ENCODE data around the gene AREL1. TPM values are rescaled to one million over a fixed set of nuclear protein-coding genes. Genes with fewer than 3 reads are reported as not detected.

The AREL1 gene
- total RNA-seq, 1 experiment from 2014 or later: 45.9 TPM

DNA sequence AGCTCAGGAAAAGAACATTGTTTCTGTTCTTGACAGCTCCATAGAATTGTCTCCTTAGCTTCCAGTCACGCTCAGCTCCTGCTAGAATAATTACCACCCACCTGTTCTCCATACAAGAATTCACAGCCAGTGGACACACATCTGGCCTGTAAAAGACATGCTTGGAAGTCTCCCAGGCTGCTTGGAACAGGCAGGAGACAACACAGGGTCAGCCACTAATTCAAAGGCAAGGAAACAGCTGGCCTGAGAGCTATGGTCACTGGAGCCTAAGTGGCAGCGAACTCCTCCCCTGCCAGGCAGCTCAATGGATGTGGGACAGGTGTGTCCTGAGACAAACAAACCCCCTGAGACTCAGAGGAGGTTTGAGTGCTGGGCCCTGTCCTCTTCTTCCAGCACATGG, 77.9 kb downstream of the AREL1 start:
- DNase-seq (ENCODE audit: low read depth, low spot score) (no peak), ATAC-seq (no peak)
- H3K27ac ChIP-seq (ENCODE audit: low read depth, low read length): no peak overlapping the region
- ChIA-PET CTCF (no interaction called here), RAD21 (ENCODE audit: low non-redundant PET in 1 of 2, low total read pairs in 2 of 2, uncharacterized antibody in 2 of 2, unreplicated experiment in 2 of 2) (interaction anchor here in 1 of 2 experiments (0.7 kb wide), 1 partner anchor 7 kb away, joined by 3 read pairs; no protein-coding TSS in a partner anchor), POLR2A (no interaction called here)
- H3K4me1 ChIP-seq (ENCODE audit: control insufficient read depth in 1 of 2, insufficient read depth in 2 of 2, low read length in 2 of 2): no peaks in the 10 kb centered on the region
- no peaks in the 10 kb centered on the region for H3K36me3 ChIP-seq (ENCODE audit: control insufficient read depth in 1 of 2, insufficient read depth in 2 of 2, low read length in 2 of 2)
- no peaks in the 10 kb centered on the region for H4K20me1 ChIP-seq (ENCODE audit: insufficient read depth)
- intact Hi-C loops (cut with micrococcal nuclease): no loop called here
- H3K27me3 ChIP-seq (ENCODE audit: insufficient read depth, low read length): no peaks in the 10 kb centered on the region
- H3K4me2 ChIP-seq (ENCODE audit: low read length): no peak overlapping the region
- no peaks in the 10 kb centered on the region for H3K9me3 ChIP-seq (ENCODE audit: control insufficient read depth in 1 of 2, insufficient read depth in 1 of 2, low read depth in 1 of 2, low read length in 2 of 2)
- TF ChIP-seq, protein P1, sequence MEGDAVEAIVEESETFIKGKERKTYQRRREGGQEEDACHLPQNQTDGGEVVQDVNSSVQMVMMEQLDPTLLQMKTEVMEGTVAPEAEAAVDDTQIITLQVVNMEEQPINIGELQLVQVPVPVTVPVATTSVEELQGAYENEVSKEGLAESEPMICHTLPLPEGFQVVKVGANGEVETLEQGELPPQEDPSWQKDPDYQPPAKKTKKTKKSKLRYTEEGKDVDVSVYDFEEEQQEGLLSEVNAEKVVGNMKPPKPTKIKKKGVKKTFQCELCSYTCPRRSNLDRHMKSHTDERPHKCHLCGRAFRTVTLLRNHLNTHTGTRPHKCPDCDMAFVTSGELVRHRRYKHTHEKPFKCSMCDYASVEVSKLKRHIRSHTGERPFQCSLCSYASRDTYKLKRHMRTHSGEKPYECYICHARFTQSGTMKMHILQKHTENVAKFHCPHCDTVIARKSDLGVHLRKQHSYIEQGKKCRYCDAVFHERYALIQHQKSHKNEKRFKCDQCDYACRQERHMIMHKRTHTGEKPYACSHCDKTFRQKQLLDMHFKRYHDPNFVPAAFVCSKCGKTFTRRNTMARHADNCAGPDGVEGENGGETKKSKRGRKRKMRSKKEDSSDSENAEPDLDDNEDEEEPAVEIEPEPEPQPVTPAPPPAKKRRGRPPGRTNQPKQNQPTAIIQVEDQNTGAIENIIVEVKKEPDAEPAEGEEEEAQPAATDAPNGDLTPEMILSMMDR (IDR thresholded peaks at IDR 0.05 in 2 of 3, conservative IDR thresholded peaks at IDR 0.05 in 1 of 3; ENCODE audit: borderline replicate concordance in 1 of 3, insufficient read depth in 1 of 3, low read depth in 2 of 3, low read length in 2 of 3): no peak
- TF ChIP-seq SIN3A (IDR thresholded peaks at IDR 0.05; ENCODE audit: low read depth) (no peak), POLR2A (IDR thresholded peaks at IDR 0.05; ENCODE audit: borderline replicate concordance, extremely low read depth, insufficient read depth, insufficient read length) (no peak), ELF1 (IDR thresholded peaks at IDR 0.05; ENCODE audit: borderline replicate concordance, low read depth) (no peak), POLR2AphosphoS5 (IDR thresholded peaks at IDR 0.05; ENCODE audit: low read depth, low read length) (no peak)
- no peaks in the 10 kb centered on the region for H3K9me2 ChIP-seq (ENCODE audit: insufficient read depth)
- no peak overlapping the region for H3K4me3 ChIP-seq (replicated peaks in 1 of 2; ENCODE audit: low read depth in 1 of 2, low read length in 2 of 2)
- no peak overlapping the region for H3K9ac ChIP-seq (ENCODE audit: low read length)
- BruUV-seq (replicated peaks): no TSS peak
- no peaks in the 10 kb centered on the region for H3K79me2 ChIP-seq (ENCODE audit: insufficient read depth, low read length)
- H2AFZ ChIP-seq (ENCODE audit: low read depth, low read length, poor library complexity, severe bottlenecking): no peak overlapping the region

DNA sequence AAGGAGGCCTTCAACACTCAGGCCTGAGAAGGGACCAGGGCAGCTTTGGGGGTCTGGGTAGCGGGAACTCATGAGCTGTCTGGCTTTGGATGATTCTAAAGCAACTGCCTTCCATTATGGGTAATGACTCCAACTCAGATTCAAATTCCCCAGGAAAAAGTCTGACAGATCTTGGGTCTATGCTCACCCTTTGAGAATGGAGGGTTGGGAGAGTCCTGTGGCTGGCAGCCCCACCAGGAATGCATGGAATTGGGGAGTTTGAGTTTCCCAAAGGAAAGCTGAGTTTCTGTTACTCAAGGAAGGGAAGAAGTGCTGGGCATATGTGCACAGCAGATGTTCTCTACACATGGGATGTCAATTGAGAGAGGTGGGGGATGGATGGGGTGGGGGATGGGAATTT, 78.4 kb downstream of the AREL1 start:
- no peak overlapping the region for H3K27ac ChIP-seq (ENCODE audit: low read depth, low read length)
- CTCF ChIA-PET: no interaction called here

More for the DNA sequence above, 78.4 kb downstream of the AREL1 start:
- Histone ChIP-seq H3K9me3 (ENCODE audit: control insufficient read depth in 1 of 2, insufficient read depth in 1 of 2, low read depth in 1 of 2, low read length in 2 of 2) (no peaks in the 10 kb centered on the region), H3K79me2 (ENCODE audit: insufficient read depth, low read length) (no peaks in the 10 kb centered on the region), H4K20me1 (ENCODE audit: insufficient read depth) (no peaks in the 10 kb centered on the region), H3K36me3 (ENCODE audit: control insufficient read depth in 1 of 2, insufficient read depth in 2 of 2, low read length in 2 of 2) (no peaks in the 10 kb centered on the region), H2AFZ (ENCODE audit: low read depth, low read length, poor library complexity, severe bottlenecking) (no peak overlapping the region), H3K9ac (ENCODE audit: low read length) (no peak overlapping the region), H3K4me3 (replicated peaks in 1 of 2; ENCODE audit: low read depth in 1 of 2, low read length in 2 of 2) (no peak overlapping the region), H3K9me2 (ENCODE audit: insufficient read depth) (no peaks in the 10 kb centered on the region), H3K27me3 (ENCODE audit: insufficient read depth, low read length) (no peaks in the 10 kb centered on the region), H3K4me1 (ENCODE audit: control insufficient read depth in 1 of 2, insufficient read depth in 2 of 2, low read length in 2 of 2) (no peaks in the 10 kb centered on the region), H3K4me2 (ENCODE audit: low read length) (no peak overlapping the region)
- ChIA-PET POLR2A (interaction anchor here (0.7 kb wide), 1 partner anchor 1815 kb away, joined by 4 read pairs; no protein-coding TSS in a partner anchor), RAD21 (ENCODE audit: low non-redundant PET in 1 of 2, low total read pairs in 2 of 2, uncharacterized antibody in 2 of 2, unreplicated experiment in 2 of 2) (interaction anchor here in 1 of 2 experiments (0.7 kb wide), 1 partner anchor 8 kb away, joined by 3 read pairs; no protein-coding TSS in a partner anchor)
- no peak for TF ChIP-seq ELF1 (IDR thresholded peaks at IDR 0.05; ENCODE audit: borderline replicate concordance, low read depth)
- no peak for TF ChIP-seq ZFX (IDR thresholded peaks at IDR 0.05)
- TF ChIP-seq, protein P2, sequence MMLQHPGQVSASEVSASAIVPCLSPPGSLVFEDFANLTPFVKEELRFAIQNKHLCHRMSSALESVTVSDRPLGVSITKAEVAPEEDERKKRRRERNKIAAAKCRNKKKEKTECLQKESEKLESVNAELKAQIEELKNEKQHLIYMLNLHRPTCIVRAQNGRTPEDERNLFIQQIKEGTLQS (IDR thresholded peaks at IDR 0.05): no peak
- no peak for TF ChIP-seq TCF7L2 (IDR thresholded peaks at IDR 0.05; ENCODE audit: borderline replicate concordance, extremely low read depth, insufficient read depth, insufficient read length)
- no peak for TF ChIP-seq JUND (IDR thresholded peaks at IDR 0.05)
- no peak for TF ChIP-seq EGR1 (IDR thresholded peaks at IDR 0.05; ENCODE audit: low read depth)
- no TSS peak for BruUV-seq (replicated peaks)
- DNase-seq (ENCODE audit: low read depth, low spot score): no peak
- intact Hi-C loops (cut with micrococcal nuclease): no loop called here
- ATAC-seq: no peak
